HEK293T (cell line): ENCODE data around the gene LHB.

Experiments used
- CTCF ChIA-PET: fragments of 350-600 bp; formaldehyde crosslinking; extraction: SDS; loops from one replicate; lab custom pipeline; 2021; ENCODE audit warnings: antibody characterized with exemption, inconsistent platforms; lab: Yijun Ruan, JAX
- POLR2A ChIA-PET: fragments of 350-600 bp; formaldehyde crosslinking; extraction: SDS; loops from one replicate; lab custom pipeline; 2020; ENCODE audit warnings: antibody characterized with exemption, inconsistent platforms; lab: Yijun Ruan, JAX
- DNase-seq: peaks from one replicate; pipeline ENCODE4 v3.0.0; 2012; ENCODE audit warnings: mixed read lengths; ENCODE audit errors: extremely low spot score
- ARNT ChIP-seq: fragments of 450-650 bp; IDR thresholded peaks from 2 replicates; pipeline ENCODE4 v1.6.1; 2017; ENCODE audit warnings: mild to moderate bottlenecking
- BHLHE40 ChIP-seq: fragments of 450-650 bp; IDR thresholded peaks from 2 replicates; pipeline ENCODE4 v1.6.1; 2016; ENCODE audit warnings: mild to moderate bottlenecking, moderate library complexity, borderline replicate concordance
- CTBP1 ChIP-seq: fragments of 450-650 bp; IDR thresholded peaks from 2 replicates; pipeline ENCODE4 v1.6.1; 2016; ENCODE audit warnings: borderline replicate concordance
- ELF4 ChIP-seq: fragments of 450-650 bp; IDR thresholded peaks from 2 replicates; pipeline ENCODE4 v1.6.1; 2017; ENCODE audit warnings: antibody characterized with exemption
- FOXA1 ChIP-seq: fragments of 450-650 bp; IDR thresholded peaks from 2 replicates; pipeline ENCODE4 v1.6.1; 2016; ENCODE audit warnings: mild to moderate bottlenecking
- FOXK2 ChIP-seq: fragments of 450-650 bp; IDR thresholded peaks from 2 replicates; pipeline ENCODE4 v1.6.1; 2016; ENCODE audit warnings: mild to moderate bottlenecking
- FOXM1 ChIP-seq: fragments of 450-650 bp; IDR thresholded peaks from 2 replicates; pipeline ENCODE4 v1.6.1; 2017; ENCODE audit warnings: mild to moderate bottlenecking, borderline replicate concordance
- HDGF ChIP-seq: fragments of 450-650 bp; IDR thresholded peaks from 2 replicates; pipeline ENCODE4 v1.6.1; 2017; ENCODE audit warnings: antibody characterized with exemption, borderline replicate concordance
- L3MBTL2 ChIP-seq: fragments of 450-650 bp; conservative IDR thresholded peaks from 2 replicates; pipeline ENCODE4 v1.6.1; 2016; ENCODE audit warnings: mild to moderate bottlenecking
- LEF1 ChIP-seq: fragments of 450-650 bp; IDR thresholded peaks from 2 replicates; pipeline ENCODE4 v1.6.1; 2017; ENCODE audit warnings: mild to moderate bottlenecking, borderline replicate concordance
- NFRKB ChIP-seq: fragments of 450-650 bp; IDR thresholded peaks from 2 replicates; pipeline ENCODE4 v1.6.1; 2016; ENCODE audit warnings: mild to moderate bottlenecking, moderate library complexity
- PKNOX1 ChIP-seq: fragments of 450-650 bp; IDR thresholded peaks from 2 replicates; pipeline ENCODE4 v1.6.1; 2016
- SP1 ChIP-seq: fragments of 450-650 bp; IDR thresholded peaks from 2 replicates; pipeline ENCODE4 v1.6.1; 2017
- SUZ12 ChIP-seq: fragments of 450-650 bp; IDR thresholded peaks from 2 replicates; pipeline ENCODE4 v1.6.1; 2016; ENCODE audit warnings: mild to moderate bottlenecking
- TARDBP ChIP-seq: fragments of 450-650 bp; IDR thresholded peaks from 2 replicates; pipeline ENCODE4 v1.6.1; 2016
- ZNF384 ChIP-seq: fragments of 450-650 bp; IDR thresholded peaks from 2 replicates; pipeline ENCODE4 v1.6.1; 2016

LHB gene

GRCh38 chr19:49014123-49014869 is 2.6 kb downstream of the LHB start:
- POLR2A ChIA-PET = no interaction called here
- CTCF ChIA-PET = interaction anchor here (1.5 kb wide), 1 partner anchor 14 kb away, joined by 7 read pairs; no protein-coding TSS in a partner anchor
- no peak for DNase-seq
- no peak for TF ChIP-seq NFRKB
- TF ChIP-seq FOXK2 = no peak
- TF ChIP-seq L3MBTL2 = no peak
- TF ChIP-seq SUZ12 = no peak
- no peak for TF ChIP-seq BHLHE40
- TF ChIP-seq CTBP1 = no peak
- TF ChIP-seq HDGF = no peak
- no peak for TF ChIP-seq LEF1
- no peak for TF ChIP-seq FOXA1
- no peak for TF ChIP-seq FOXM1
- TF ChIP-seq PKNOX1 = no peak

- TF ChIP-seq ARNT (no peak), PKNOX1 (no peak), FOXA1 (no peak), TARDBP (no peak), SUZ12 (no peak), SP1 (no peak), FOXM1 (no peak), FOXK2 (no peak), LEF1 (no peak)
- ChIA-PET POLR2A (no interaction called here), CTCF (no interaction called here)
- no peak for DNase-seq
Observed at GRCh38 chr19:49011194-49011593, 5.7 kb downstream of the LHB start.

GRCh38 chr19:49010453-49010852 is 6.4 kb downstream of the LHB start:
- no peak for TF ChIP-seq NFRKB
- ChIA-PET POLR2A (no interaction called here), CTCF (interaction anchor here (3.6 kb wide), 1 partner anchor 11 kb away, joined by 16 read pairs; no protein-coding TSS in a partner anchor)
- DNase-seq = no peak

GRCh38 chr19:49009828-49010227 is 7.1 kb downstream of the LHB start:
- CTCF ChIA-PET = interaction anchor here (3.6 kb wide), 1 partner anchor 10 kb away, joined by 16 read pairs; no protein-coding TSS in a partner anchor

GRCh38 chr19:49006905-49007304 is 10.0 kb downstream of the LHB start:
- POLR2A ChIA-PET = interaction anchor here (1.2 kb wide), 1 partner anchor 13 kb away, joined by 3 read pairs; the partner anchor contains the start of gene RUVBL2
- DNase-seq = no peak
- no peak for TF ChIP-seq ZNF384
- no peak for TF ChIP-seq CTBP1
- TF ChIP-seq HDGF = no peak
- no peak for TF ChIP-seq FOXM1
- TF ChIP-seq ARNT = no peak
- TF ChIP-seq L3MBTL2 = no peak
- no peak for TF ChIP-seq FOXK2
- no peak for TF ChIP-seq PKNOX1
- CTCF ChIA-PET = no interaction called here

More at GRCh38 chr19:49009828-49010227, 7.1 kb downstream of the LHB start:
- POLR2A ChIA-PET = no interaction called here
- DNase-seq = no peak
- TF ChIP-seq FOXA1 = no peak
- no peak for TF ChIP-seq ZNF384
- TF ChIP-seq TARDBP = no peak
- TF ChIP-seq SUZ12 = no peak
- no peak for TF ChIP-seq CTBP1
- TF ChIP-seq SP1 = no peak
- TF ChIP-seq LEF1 = no peak
- no peak for TF ChIP-seq PKNOX1
- TF ChIP-seq HDGF = no peak
- no peak for TF ChIP-seq ARNT
- TF ChIP-seq L3MBTL2 = no peak
- TF ChIP-seq BHLHE40 = no peak
- TF ChIP-seq FOXK2 = no peak
- no peak for TF ChIP-seq ELF4
- no peak for TF ChIP-seq NFRKB
- no peak for TF ChIP-seq FOXM1
